IMR-90 (cell line): ENCODE results near the gene FOXL2NB. TPM values are rescaled to one million over a fixed set of nuclear protein-coding genes. Genes with fewer than 3 reads are reported as not detected.

Source experiments
- ATAC-seq: fragments of 200-7000 bp; cut with Tn5 transposase; 2 replicates; pipeline ENCODE4 v1.9.1; 2020; ENCODE audit warnings: low read depth, mild to moderate bottlenecking, moderate library complexity
- BruUV-seq: library from RNA; stranded (reverse); fragments of 400-500 nt; replicated peaks from 2 replicates; lab custom pipeline; 2021; lab: Mats Ljungman, UMichigan
- CTCF ChIA-PET: fragments of 300-600 bp; formaldehyde crosslinking; extraction: SDS; loops from one replicate; lab custom pipeline; 2021; ENCODE audit warnings: antibody characterized with exemption; lab: Yijun Ruan, JAX
- POLR2A ChIA-PET: fragments of 300-600 bp; sonication (Branson Sonifier 250); formaldehyde crosslinking; loops from one replicate; lab custom pipeline; 2022; ENCODE audit warnings: antibody characterized with exemption; ENCODE audit not compliant: unreplicated experiment; lab: Charles Lee
- DNase-seq: peaks from one replicate; pipeline ENCODE4 v3.0.0; 2013
- H2AFZ ChIP-seq: replicated peaks from 2 replicates; pipeline ENCODE3; 2013; ENCODE audit warnings: low read length, mild to moderate bottlenecking; ENCODE audit not compliant: poor library complexity
- H2AK5ac ChIP-seq: 2 replicates; pipeline ENCODE4 v1.6.1; 2013; ENCODE audit warnings: low read depth, low read length, inconsistent platforms
- H2AK9ac ChIP-seq: replicated peaks from 2 replicates; pipeline ENCODE3; 2013; ENCODE audit warnings: mild to moderate bottlenecking, low read depth, low read length, moderate library complexity; ENCODE audit not compliant: poor library complexity
- H2BK120ac ChIP-seq: 2 replicates; pipeline ENCODE4 v1.6.1; 2013; ENCODE audit warnings: low read depth, low read length, inconsistent platforms
- H2BK15ac ChIP-seq: 3 replicates; pipeline ENCODE4 v1.6.1; 2013; ENCODE audit warnings: low read depth, low read length, inconsistent platforms
- H2BK20ac ChIP-seq: 2 replicates; pipeline ENCODE4 v1.6.1; 2013; ENCODE audit warnings: low read depth, mild to moderate bottlenecking, inconsistent platforms, low read length, moderate library complexity
- H2BK5ac ChIP-seq: 2 replicates; pipeline ENCODE4 v1.6.1; 2013; ENCODE audit warnings: mild to moderate bottlenecking, low read depth, low read length, inconsistent platforms; ENCODE audit not compliant: poor library complexity, severe bottlenecking
- H3K14ac ChIP-seq: replicated peaks from 2 replicates; pipeline ENCODE4 v1.6.1; 2013; ENCODE audit warnings: low read depth, low read length, inconsistent platforms
- H3K18ac ChIP-seq: 2 replicates; pipeline ENCODE4 v1.6.1; 2013; ENCODE audit warnings: low read depth, low read length, control low read depth
- H3K23ac ChIP-seq: 2 replicates; pipeline ENCODE4 v1.6.1; 2013; ENCODE audit warnings: low read depth, low read length, inconsistent platforms
- H3K27ac ChIP-seq: 2 replicates; pipeline ENCODE4 v1.5.1; 2013; ENCODE audit warnings: mild to moderate bottlenecking, control low read depth, low read length; ENCODE audit not compliant: insufficient read depth
- H3K27me3 ChIP-seq: 2 replicates; pipeline ENCODE4 v1.6.1; 2013; ENCODE audit warnings: low read length; ENCODE audit not compliant: control insufficient read depth, insufficient read depth
- H3K36me3 ChIP-seq: 2 replicates; pipeline ENCODE4 v1.6.1; 2013; ENCODE audit warnings: low read length, mixed read lengths; ENCODE audit not compliant: control insufficient read depth, insufficient read depth
- H3K4ac ChIP-seq: 2 replicates; pipeline ENCODE4 v1.6.1; 2013; ENCODE audit warnings: low read depth, low read length, inconsistent platforms
- H3K4me1 ChIP-seq: 2 replicates; pipeline ENCODE4 v1.6.1; 2013; ENCODE audit warnings: low read length, mixed read lengths; ENCODE audit not compliant: control insufficient read depth, insufficient read depth
- H3K4me2 ChIP-seq: 2 replicates; pipeline ENCODE4 v1.6.1; 2013; ENCODE audit warnings: low read depth, mild to moderate bottlenecking, control low read depth, low read length, moderate library complexity
- H3K4me3 ChIP-seq: 2 replicates; pipeline ENCODE4 v1.5.1; 2013; ENCODE audit warnings: low read depth, mild to moderate bottlenecking, control low read depth, low read length, moderate library complexity; ENCODE audit not compliant: insufficient read depth
- H3K56ac ChIP-seq: 2 replicates; pipeline ENCODE4 v1.6.1; 2013; ENCODE audit warnings: low read length, inconsistent platforms; ENCODE audit not compliant: insufficient read depth; ENCODE audit errors: extremely low read depth
- H3K79me1 ChIP-seq, 2 experiments: 2 replicates each; pipeline ENCODE4 v1.6.1; 2013; ENCODE audit warnings: low read length in 2 of 2, inconsistent platforms in 1 of 2, low read depth in 1 of 2
- H3K9ac ChIP-seq: 2 replicates; pipeline ENCODE4 v1.6.1; 2013; ENCODE audit warnings: low read depth, low read length, control low read depth
- H3K9me1 ChIP-seq: 2 replicates; pipeline ENCODE4 v1.6.1; 2013; ENCODE audit warnings: low read length, inconsistent platforms; ENCODE audit not compliant: insufficient read depth
- H3K9me3 ChIP-seq: 2 replicates; pipeline ENCODE4 v1.6.1; 2013; ENCODE audit warnings: low read length; ENCODE audit not compliant: control insufficient read depth, insufficient read depth
- H4K20me1 ChIP-seq: 2 replicates; pipeline ENCODE4 v1.6.1; 2013; ENCODE audit warnings: low read length, inconsistent platforms; ENCODE audit not compliant: insufficient read depth
- H4K5ac ChIP-seq: 2 replicates; pipeline ENCODE4 v1.6.1; 2013; ENCODE audit warnings: mild to moderate bottlenecking, low read depth, low read length, control low read depth
- H4K8ac ChIP-seq, 2 experiments: 2 replicates each; pipeline ENCODE4 v1.6.1; 2013; ENCODE audit warnings: low read depth in 2 of 2, low read length in 2 of 2, control low read depth in 1 of 2, inconsistent platforms in 1 of 2
- H4K91ac ChIP-seq: 2 replicates; pipeline ENCODE4 v1.6.1; 2013; ENCODE audit warnings: low read depth, low read length, inconsistent platforms; ENCODE audit not compliant: insufficient read depth
- CEBPB ChIP-seq: IDR thresholded peaks from 2 replicates; pipeline ENCODE4 v1.6.1; 2012; ENCODE audit warnings: low read depth, low read length, improper control_type of control experiment
- CHD1 ChIP-seq: IDR thresholded peaks from 2 replicates; pipeline ENCODE4 v1.6.1; 2012; ENCODE audit warnings: low read depth, low read length, improper control_type of control experiment
- FOS ChIP-seq: fragments of 150-350 bp; IDR thresholded peaks from 2 replicates; pipeline ENCODE4 v1.6.1; 2016; ENCODE audit warnings: low read depth, low read length
- MAFK ChIP-seq: IDR thresholded peaks from 2 replicates; pipeline ENCODE4 v1.6.1; 2012; ENCODE audit warnings: low read depth, low read length, improper control_type of control experiment
- MAZ ChIP-seq: IDR thresholded peaks from 2 replicates; pipeline ENCODE4 v1.6.1; 2012; ENCODE audit warnings: low read depth, mild to moderate bottlenecking, low read length, improper control_type of control experiment, moderate library complexity, borderline replicate concordance
- MXI1 ChIP-seq: IDR thresholded peaks from 2 replicates; pipeline ENCODE4 v1.6.1; 2012; ENCODE audit warnings: low read depth, mild to moderate bottlenecking, low read length, moderate library complexity, borderline replicate concordance
- NFE2L2 ChIP-seq: fragments of 150-350 bp; IDR thresholded peaks from 2 replicates; pipeline ENCODE4 v1.6.1; 2016; ENCODE audit warnings: low read depth, mild to moderate bottlenecking, low read length
- POLR2A ChIP-seq: IDR thresholded peaks from 2 replicates; pipeline ENCODE4 v1.6.1; 2012; ENCODE audit warnings: mild to moderate bottlenecking, low read depth, low read length
- RCOR1 ChIP-seq: IDR thresholded peaks from 2 replicates; pipeline ENCODE4 v1.6.1; 2012; ENCODE audit warnings: mild to moderate bottlenecking, low read length, improper control_type of control experiment; ENCODE audit not compliant: insufficient replicate concordance
- RFX5 ChIP-seq: IDR thresholded peaks from 2 replicates; pipeline ENCODE4 v1.8.0; 2012; ENCODE audit warnings: low read depth, mild to moderate bottlenecking, low read length, moderate library complexity
- WGBS, 2 experiments: methylation state at CpG; one replicate each; pipeline versions ENCODE4 v1.1.5 to v1.1.7; 2013; ENCODE audit warnings: missing lambda C conversion rate in 2 of 2; ENCODE audit not compliant: insufficient read length in 1 of 2; ENCODE audit errors: extremely low coverage in 2 of 2; 5-methylcytosine and 5-hydroxymethylcytosine counted together
- dilution Hi-C: fragments of 300-500 bp; cut with HindIII; formaldehyde crosslinking; loops from one replicate; pipeline ENCODE4 v1.14.3; 2018; ENCODE audit warnings: low sequenced_read_pairs; ENCODE audit not compliant: unreplicated experiment
- in situ Hi-C: fragments of 300-500 bp; cut with MboI; formaldehyde crosslinking; loops from 3 replicates; pipeline ENCODE4 v1.14.3; 2019; ENCODE audit warnings: low sequenced_read_pairs, inconsistent platforms, mixed read lengths
- intact Hi-C: fragments of 100-400 bp; cut with micrococcal nuclease; formaldehyde crosslinking; loops from 2 replicates; pipeline ENCODE4 v1.10.0; 2022
- polyA plus RNA-seq, 3 experiments: library from polyadenylated mRNA; depleted of rRNA; stranded (reverse); fragments of >200 nt; gene quantifications; 2 replicates each; pipeline ENCODE4 v1.2.3, GENCODE V29; 2012; ENCODE audit warnings: low replicate concordance in 1 of 3
- total RNA-seq: library from RNA; depleted of rRNA; stranded (reverse); fragments of >200 nt; gene quantifications from 2 replicates; pipeline ENCODE4 v1.2.3, GENCODE V29; 2012
- TF ChIP-seq, protein P1 (sequence below): conservative IDR thresholded peaks from 2 replicates; pipeline ENCODE4 v1.5.1; 2012; ENCODE audit warnings: mild to moderate bottlenecking, low read depth, low read length, improper control_type of control experiment

FOXL2NB gene
- total and polyA plus RNA-seq, 2 of the 4 experiments (the other 2 are of a cell fraction), result under 0.01 to 0.05 TPM

GRCh38 chr3:138949002-138949418, 2.0 kb downstream of the FOXL2NB start:
- dilution Hi-C loops, result no loop called here

More at GRCh38 chr3:138949002-138949418, 2.0 kb downstream of the FOXL2NB start:
- H2BK20ac ChIP-seq, result no peak overlapping the region
- no peak overlapping the region for H4K8ac ChIP-seq
- H3K9ac ChIP-seq, result no peak overlapping the region
- no peak overlapping the region for H2BK15ac ChIP-seq
- H4K91ac ChIP-seq, result no peak overlapping the region
- no peak overlapping the region for H4K5ac ChIP-seq
- no peak overlapping the region for H3K14ac ChIP-seq
- no peak overlapping the region for H3K4ac ChIP-seq
- CTCF ChIA-PET, result interaction anchor here (0.6 kb wide), 1 partner anchor 329 kb away, joined by 3 read pairs; no protein-coding TSS in a partner anchor
- H2AK9ac ChIP-seq, result no peak overlapping the region
- H3K27ac ChIP-seq, result no peak overlapping the region
- H2BK120ac ChIP-seq, result no peak overlapping the region
- no peak for TF ChIP-seq MAZ
- TF ChIP-seq RCOR1, result no peak
- TF ChIP-seq FOS, result no peak
- TF ChIP-seq CEBPB, result no peak
- TF ChIP-seq MAFK, result no peak
- no peak for TF ChIP-seq MXI1
- TF ChIP-seq, protein P1, sequence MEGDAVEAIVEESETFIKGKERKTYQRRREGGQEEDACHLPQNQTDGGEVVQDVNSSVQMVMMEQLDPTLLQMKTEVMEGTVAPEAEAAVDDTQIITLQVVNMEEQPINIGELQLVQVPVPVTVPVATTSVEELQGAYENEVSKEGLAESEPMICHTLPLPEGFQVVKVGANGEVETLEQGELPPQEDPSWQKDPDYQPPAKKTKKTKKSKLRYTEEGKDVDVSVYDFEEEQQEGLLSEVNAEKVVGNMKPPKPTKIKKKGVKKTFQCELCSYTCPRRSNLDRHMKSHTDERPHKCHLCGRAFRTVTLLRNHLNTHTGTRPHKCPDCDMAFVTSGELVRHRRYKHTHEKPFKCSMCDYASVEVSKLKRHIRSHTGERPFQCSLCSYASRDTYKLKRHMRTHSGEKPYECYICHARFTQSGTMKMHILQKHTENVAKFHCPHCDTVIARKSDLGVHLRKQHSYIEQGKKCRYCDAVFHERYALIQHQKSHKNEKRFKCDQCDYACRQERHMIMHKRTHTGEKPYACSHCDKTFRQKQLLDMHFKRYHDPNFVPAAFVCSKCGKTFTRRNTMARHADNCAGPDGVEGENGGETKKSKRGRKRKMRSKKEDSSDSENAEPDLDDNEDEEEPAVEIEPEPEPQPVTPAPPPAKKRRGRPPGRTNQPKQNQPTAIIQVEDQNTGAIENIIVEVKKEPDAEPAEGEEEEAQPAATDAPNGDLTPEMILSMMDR, result no peak
- TF ChIP-seq NFE2L2, result no peak
- TF ChIP-seq RFX5, result no peak
- no peak for TF ChIP-seq POLR2A
- TF ChIP-seq CHD1, result no peak
- no CpG with 5 or more reads among the region's 5 CpGs for WGBS, 2 experiments
- H3K36me3 ChIP-seq, result no peaks in the 10 kb centered on the region
- H3K18ac ChIP-seq, result no peak overlapping the region
- peaks cover 4% of the 10 kb centered on the region; the same call in 1 of the 2 replicates for H3K9me3 ChIP-seq
- intact Hi-C loops, result no loop called here
- H3K4me2 ChIP-seq, result no peak overlapping the region
- no peak overlapping the region for H2AK5ac ChIP-seq
- H3K4me1 ChIP-seq, result peaks cover 2% of the 10 kb centered on the region; the same call in 1 of the 2 replicates
- no peak overlapping the region for H3K4me3 ChIP-seq
- no peak for DNase-seq
- no peak overlapping the region for H3K56ac ChIP-seq
- in situ Hi-C loops, result no loop called here
- BruUV-seq, result no TSS peak
- ATAC-seq, result no peak
- 0 out of 2 replicates have a peak, but pooled peaks cover 3% of the 10 kb centered on the region for H3K9me1 ChIP-seq
- H3K27me3 ChIP-seq, result peaks cover 84% of the 10 kb centered on the region
- peaks cover 6% of the 10 kb centered on the region for H4K20me1 ChIP-seq
- no peak overlapping the region for H3K23ac ChIP-seq
- POLR2A ChIA-PET, result no interaction called here
- H2BK5ac ChIP-seq, result no peak overlapping the region
- no peaks in the 10 kb centered on the region for H3K79me1 ChIP-seq
- no peak overlapping the region for H2AFZ ChIP-seq
